Lung (tissue), 12 donors: ENCODE data around the gene CDC25B. TPM values are rescaled to one million over a fixed set of nuclear protein-coding genes. Genes with fewer than 3 reads are reported as not detected.
A peak's percentile ranks its signal among the peaks of the same experiment; 100 is the strongest.

Source experiments
- ATAC-seq: fragments of 200-7000 bp; cut with Tn5 transposase; one replicate; pipeline ENCODE4 v1.9.1; 2020; ENCODE audit warnings: moderate number of reproducible peaks; ENCODE audit not compliant: insufficient read depth, low FRiP score
- DNase-seq, 3 donors: peaks; one replicate each; pipeline ENCODE4 v3.0.0-alpha.2; 2013 to 2017
- H3K27ac ChIP-seq, 2 donors: one replicate each; pipeline ENCODE4 v1.5.1; 2013; ENCODE audit warnings: mild to moderate bottlenecking in 2 of 2, moderate library complexity in 2 of 2, control low read depth in 1 of 2, inconsistent platforms in 1 of 2, low read depth in 1 of 2, low read length in 1 of 2
- H3K27me3 ChIP-seq, 3 donors: one replicate each; pipeline ENCODE4 v1.5.1; 2013; ENCODE audit warnings: low read length in 2 of 3; ENCODE audit not compliant: control insufficient read depth in 3 of 3, insufficient read depth in 3 of 3
- H3K36me3 ChIP-seq, 4 donors: one replicate each; pipeline ENCODE4 v1.5.1; 2013; ENCODE audit warnings: low read length in 4 of 4, mild to moderate bottlenecking in 1 of 4, moderate library complexity in 1 of 4; ENCODE audit not compliant: control insufficient read depth in 4 of 4, insufficient read depth in 4 of 4
- H3K4me1 ChIP-seq, 5 donors: one replicate each; pipeline ENCODE4 v1.5.1; 2013; ENCODE audit warnings: low read length in 5 of 5, mild to moderate bottlenecking in 2 of 5, moderate library complexity in 1 of 5; ENCODE audit not compliant: control insufficient read depth in 5 of 5, insufficient read depth in 5 of 5
- H3K4me3 ChIP-seq: one replicate; pipeline ENCODE4 v1.5.1; 2013; ENCODE audit warnings: mild to moderate bottlenecking, control low read depth, moderate library complexity
- H3K9ac ChIP-seq, 2 donors: one replicate each; pipeline ENCODE4 v1.5.1; 2013; ENCODE audit warnings: low read length in 2 of 2, control low read depth in 1 of 2; ENCODE audit not compliant: insufficient read depth in 1 of 2
- H3K9me3 ChIP-seq, 4 donors: one replicate each; pipeline ENCODE4 v1.5.1; 2013; ENCODE audit warnings: low read length in 3 of 4, mild to moderate bottlenecking in 1 of 4, moderate library complexity in 1 of 4; ENCODE audit not compliant: control insufficient read depth in 4 of 4, insufficient read depth in 3 of 4
- WGBS, 2 donors: extraction: QIAGEN DNeasy Blood & Tissue Kit; methylation state at CpG; one replicate each; pipeline ENCODE4 v1.1.7; 2013; 5-methylcytosine and 5-hydroxymethylcytosine counted together
- polyA plus RNA-seq, 2 donors: library from polyadenylated mRNA; stranded (reverse); fragments of 200-250 nt; gene quantifications; one replicate each; pipeline ENCODE4 v1.2.1, GENCODE V29; 2013
- total RNA-seq, 2 donors: library from RNA; depleted of rRNA in 1 of 2; stranded (reverse); fragments of >200 nt in 1 of 2; gene quantifications; one replicate each; pipeline ENCODE4 v1.2.1, GENCODE V29; 2014 to 2021
- TF ChIP-seq, protein P1 (sequence below): IDR thresholded peaks from 2 replicates; pipeline ENCODE4 v1.5.1; 2012; ENCODE audit warnings: mild to moderate bottlenecking; ENCODE audit errors: control extremely low read depth, extremely low read depth
- donor health status: control.
- donor health status: control.
- donor health status: Bipolar disorder and iron deficiency.
- donor health status: healthy.
- donor health status: DM: yes; HTN: yes; CAD: no.

The CDC25B gene
- total and polyA plus RNA-seq, 4 donors, result 47.9 to 88.5 (median 67.1) TPM

DNA sequence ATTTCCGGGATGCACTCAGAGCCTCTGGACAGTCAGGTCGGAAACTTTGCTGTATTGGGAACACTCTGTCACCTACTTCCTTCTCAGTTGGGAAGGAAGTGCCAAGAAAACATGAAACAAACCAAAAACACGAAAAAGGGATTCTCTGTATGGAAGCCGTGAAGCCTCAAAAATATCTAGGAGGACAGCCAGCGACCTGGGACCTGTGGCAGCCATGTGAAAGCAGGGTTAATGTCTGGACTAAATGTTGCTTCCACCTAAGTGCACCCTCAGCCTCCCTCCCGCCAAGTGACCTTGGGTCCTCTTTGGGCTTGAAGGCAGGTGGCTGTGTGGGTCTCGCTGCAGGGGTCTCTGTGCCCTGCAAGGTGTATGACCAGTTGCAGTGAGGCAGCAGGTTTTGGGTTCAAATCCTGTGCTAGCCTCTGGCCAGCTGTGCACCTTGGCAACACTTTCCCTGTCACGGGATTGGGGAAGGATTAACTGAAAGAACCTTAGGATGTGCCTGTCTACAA is 51.4 kb downstream of the CDC25B start:
- H3K9me3 ChIP-seq, result no peaks in the 10 kb centered on the region
- no peak for ATAC-seq
- H3K36me3 ChIP-seq, result peaks cover 0 to 3% (median 0%) of the 10 kb centered on the region in 4 donors
- TF ChIP-seq, protein P1, sequence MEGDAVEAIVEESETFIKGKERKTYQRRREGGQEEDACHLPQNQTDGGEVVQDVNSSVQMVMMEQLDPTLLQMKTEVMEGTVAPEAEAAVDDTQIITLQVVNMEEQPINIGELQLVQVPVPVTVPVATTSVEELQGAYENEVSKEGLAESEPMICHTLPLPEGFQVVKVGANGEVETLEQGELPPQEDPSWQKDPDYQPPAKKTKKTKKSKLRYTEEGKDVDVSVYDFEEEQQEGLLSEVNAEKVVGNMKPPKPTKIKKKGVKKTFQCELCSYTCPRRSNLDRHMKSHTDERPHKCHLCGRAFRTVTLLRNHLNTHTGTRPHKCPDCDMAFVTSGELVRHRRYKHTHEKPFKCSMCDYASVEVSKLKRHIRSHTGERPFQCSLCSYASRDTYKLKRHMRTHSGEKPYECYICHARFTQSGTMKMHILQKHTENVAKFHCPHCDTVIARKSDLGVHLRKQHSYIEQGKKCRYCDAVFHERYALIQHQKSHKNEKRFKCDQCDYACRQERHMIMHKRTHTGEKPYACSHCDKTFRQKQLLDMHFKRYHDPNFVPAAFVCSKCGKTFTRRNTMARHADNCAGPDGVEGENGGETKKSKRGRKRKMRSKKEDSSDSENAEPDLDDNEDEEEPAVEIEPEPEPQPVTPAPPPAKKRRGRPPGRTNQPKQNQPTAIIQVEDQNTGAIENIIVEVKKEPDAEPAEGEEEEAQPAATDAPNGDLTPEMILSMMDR, result no peak
- peak overlapping the region; percentile 84 to 97 for H3K27ac ChIP-seq
- H3K4me1 ChIP-seq, result peaks cover 0 to 12% (median 0%) of the 10 kb centered on the region in 5 donors
- H3K4me3 ChIP-seq, result peak overlapping the region; percentile 96
- H3K9ac ChIP-seq, result peak overlapping the region; percentile 69 to 95
- no peak for DNase-seq
- 27 to 28% methylated on average over 8 of the region's 8 CpGs for WGBS, 2 donors
- H3K27me3 ChIP-seq, result no peaks in the 10 kb centered on the region

DNA sequence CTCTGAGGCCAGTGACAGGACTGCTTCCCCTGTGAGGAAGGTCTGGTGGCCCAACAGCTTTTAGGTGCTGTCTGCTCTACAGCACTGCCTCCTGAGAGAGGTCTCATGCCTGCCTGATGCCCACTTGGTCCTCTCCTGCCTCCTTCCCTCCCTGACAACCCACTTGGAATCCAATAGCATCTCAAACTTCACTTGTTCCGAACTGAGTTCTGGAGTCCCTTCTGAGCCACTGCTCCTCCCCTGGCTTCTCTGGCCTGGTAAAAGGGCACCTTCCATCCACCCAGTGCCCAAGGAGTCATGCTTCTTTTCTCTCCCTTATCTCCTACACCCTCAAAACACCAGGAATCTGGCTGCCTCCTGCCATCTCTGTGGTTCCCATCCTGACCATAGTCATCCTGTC is 52.5 kb downstream of the CDC25B start:
- no peaks in the 10 kb centered on the region for H3K9me3 ChIP-seq
- no peaks in the 10 kb centered on the region for H3K27me3 ChIP-seq
- TF ChIP-seq, protein P1, result no peak
- H3K36me3 ChIP-seq, result peaks cover 0 to 3% (median 0%) of the 10 kb centered on the region in 4 donors
- no peak overlapping the region for H3K27ac ChIP-seq
- peaks cover 0 to 12% (median 0%) of the 10 kb centered on the region in 5 donors for H3K4me1 ChIP-seq
- DNase-seq, result no peak
- H3K9ac ChIP-seq, result no peak overlapping the region
- 92 to 100% methylated on average over 1 of the region's 1 CpG for WGBS, 2 donors
- H3K4me3 ChIP-seq, result no peak overlapping the region
- no peak for ATAC-seq

DNA sequence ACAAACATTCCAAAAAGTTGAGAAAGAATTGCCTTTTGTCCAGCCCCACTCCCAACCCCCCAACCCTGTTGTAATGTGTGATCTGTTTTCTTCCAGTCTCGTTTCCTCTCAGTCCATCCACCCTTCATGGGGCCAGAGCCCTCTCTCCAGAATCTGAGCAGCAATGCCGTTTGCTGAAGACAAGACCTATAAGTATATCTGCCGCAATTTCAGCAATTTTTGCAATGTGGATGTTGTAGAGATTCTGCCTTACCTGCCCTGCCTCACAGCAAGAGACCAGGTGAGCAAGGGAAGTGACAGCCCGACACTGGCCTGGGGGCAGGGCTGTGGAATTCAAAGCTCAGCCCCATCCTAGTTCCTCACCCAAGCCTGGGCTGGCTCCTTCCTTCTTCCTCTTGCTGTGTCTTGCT is 58.4 kb downstream of the CDC25B start:
- TF ChIP-seq, protein P1, result no peak
- Histone ChIP-seq H3K4me3 (no peak overlapping the region), H3K27ac (no peak overlapping the region), H3K9me3 (no peaks in the 10 kb centered on the region), H3K9ac (no peak overlapping the region), H3K4me1 (peaks cover 0 to 4% (median 0%) of the 10 kb centered on the region in 5 donors), H3K36me3 (peaks cover 5 to 26% (median 20%) of the 10 kb centered on the region in 4 donors), H3K27me3 (no peaks in the 10 kb centered on the region)
- no peak for DNase-seq
- WGBS, 2 donors, result 45 to 69% methylated on average over 4 of the region's 4 CpGs
- no peak for ATAC-seq

Other genes with a start within 250 kb of the CDC25B start
- not detected for gene GFRA4, start 132.9 kb upstream of the CDC25B start, total RNA-seq
- gene GFRA4, start 132.9 kb upstream of the CDC25B start, polyA plus RNA-seq, result not detected
- gene ADAM33, start 114.3 kb upstream of the CDC25B start, total RNA-seq, result 1 to 10 TPM; 6.6 to 9.6 TPM
- 10 to 100 TPM in 1 of 2 donors, 1 to 10 TPM in 1; 3.2 to 16.4 TPM for gene ADAM33, start 114.3 kb upstream of the CDC25B start, polyA plus RNA-seq
- gene SIGLEC1, start 83.7 kb upstream of the CDC25B start, total RNA-seq, result 10 to 100 TPM in 1 of 2 donors, 1 to 10 TPM in 1; 3.7 to 34.2 TPM
- gene SIGLEC1, start 83.7 kb upstream of the CDC25B start, polyA plus RNA-seq, result 10 to 100 TPM; 18.1 to 19.2 TPM
- 10 to 100 TPM; 23.0 to 28.3 TPM for gene HSPA12B, start 63.6 kb upstream of the CDC25B start, total RNA-seq
- gene HSPA12B, start 63.6 kb upstream of the CDC25B start, polyA plus RNA-seq, result 10 to 100 TPM; 11.4 to 16.8 TPM
- gene ADISSP, start 28.6 kb upstream of the CDC25B start, total RNA-seq, result 10 to 100 TPM in 1 of 2 donors, 1 to 10 TPM in 1; 8.6 to 53.7 TPM
- 10 to 100 TPM; 34.1 to 36.1 TPM for gene ADISSP, start 28.6 kb upstream of the CDC25B start, polyA plus RNA-seq
- gene SPEF1, start 14.9 kb upstream of the CDC25B start, total RNA-seq, result 10 to 100 TPM; 11.7 to 15.5 TPM
- gene SPEF1, start 14.9 kb upstream of the CDC25B start, polyA plus RNA-seq, result 10 to 100 TPM in 1 of 2 donors, 1 to 10 TPM in 1; 9.6 to 11.9 TPM
- gene CENPB, start 9.6 kb upstream of the CDC25B start, total RNA-seq, result 100 to 1,000 TPM in 1 of 2 donors, 10 to 100 TPM in 1; 35.9 to 113 TPM
- 10 to 100 TPM; 72.9 to 85.8 TPM for gene CENPB, start 9.6 kb upstream of the CDC25B start, polyA plus RNA-seq
- gene AP5S1, start 24.2 kb downstream of the CDC25B start, total RNA-seq, result 10 to 100 TPM; 12.4 to 20.7 TPM
- 10 to 100 TPM in 1 of 2 donors, 1 to 10 TPM in 1; 8.1 to 11.5 TPM for gene AP5S1, start 24.2 kb downstream of the CDC25B start, polyA plus RNA-seq
- gene MAVS, start 50.5 kb downstream of the CDC25B start, total RNA-seq, result 10 to 100 TPM; 17.8 to 39.6 TPM
- 10 to 100 TPM; 13.2 to 24.0 TPM for gene MAVS, start 50.5 kb downstream of the CDC25B start, polyA plus RNA-seq
- 10 to 100 TPM; 39.6 to 46.2 TPM for gene PANK2, start 93.1 kb downstream of the CDC25B start, total RNA-seq
- gene PANK2, start 93.1 kb downstream of the CDC25B start, polyA plus RNA-seq, result 10 to 100 TPM; 24.6 to 29.2 TPM
- gene RNF24, start 219.2 kb downstream of the CDC25B start, total RNA-seq, result 10 to 100 TPM; 15.9 to 20.9 TPM
- 10 to 100 TPM in 1 of 2 donors, 1 to 10 TPM in 1; 7.4 to 17.3 TPM for gene RNF24, start 219.2 kb downstream of the CDC25B start, polyA plus RNA-seq